Astrocyte of the spinal cord (primary cell): ENCODE measurements around the gene RFPL2.
"Not testable (repeated sequence)": the region's sequence is repeated elsewhere in the genome, so short reads cannot be mapped to it uniquely, and the experiment has no call there.

Experiments
- DNase-seq: peaks from one replicate; pipeline ENCODE4 v3.0.0; 2011; ENCODE audit warnings: low read depth, low spot score
- H3K4me3 ChIP-seq: 2 replicates; pipeline ENCODE4 v1.5.1; 2011; ENCODE audit warnings: low read depth, mild to moderate bottlenecking, low read length, moderate library complexity
- CTCF ChIP-seq: IDR thresholded peaks from 2 replicates; pipeline ENCODE4 v1.5.1; 2012; ENCODE audit warnings: low read depth, mild to moderate bottlenecking, low read length, inconsistent platforms
- in situ Hi-C: cut with HindIII; loops from 2 replicates; pipeline ENCODE4 v1.10.0; 2017; ENCODE audit warnings: low sequenced_read_pairs

RFPL2 gene

GRCh38 chr22:32202161-32202538, 2.7 kb downstream of the RFPL2 start:
- in situ Hi-C loops, result no loop called here
- TF ChIP-seq CTCF, result no peak
- no peak overlapping the region for H3K4me3 ChIP-seq
- DNase-seq, result no peak

- DNase-seq, result no peak
- in situ Hi-C loops, result no loop called here
- H3K4me3 ChIP-seq, result no peak overlapping the region
- TF ChIP-seq CTCF, result no peak
These were observed 4.1 kb downstream of the RFPL2 start for GRCh38 chr22:32200752-32201151.

- H3K4me3 ChIP-seq, result no peak overlapping the region
- in situ Hi-C loops, result no loop called here
- no peak for DNase-seq
- TF ChIP-seq CTCF, result no peak
These were observed 4.9 kb downstream of the RFPL2 start for GRCh38 chr22:32199961-32200360.

- H3K4me3 ChIP-seq, result no peak overlapping the region
- DNase-seq, result no peak
- in situ Hi-C loops, result no loop called here
- TF ChIP-seq CTCF, result no peak
These were observed 5.5 kb downstream of the RFPL2 start for GRCh38 chr22:32199341-32199740.

DNA sequence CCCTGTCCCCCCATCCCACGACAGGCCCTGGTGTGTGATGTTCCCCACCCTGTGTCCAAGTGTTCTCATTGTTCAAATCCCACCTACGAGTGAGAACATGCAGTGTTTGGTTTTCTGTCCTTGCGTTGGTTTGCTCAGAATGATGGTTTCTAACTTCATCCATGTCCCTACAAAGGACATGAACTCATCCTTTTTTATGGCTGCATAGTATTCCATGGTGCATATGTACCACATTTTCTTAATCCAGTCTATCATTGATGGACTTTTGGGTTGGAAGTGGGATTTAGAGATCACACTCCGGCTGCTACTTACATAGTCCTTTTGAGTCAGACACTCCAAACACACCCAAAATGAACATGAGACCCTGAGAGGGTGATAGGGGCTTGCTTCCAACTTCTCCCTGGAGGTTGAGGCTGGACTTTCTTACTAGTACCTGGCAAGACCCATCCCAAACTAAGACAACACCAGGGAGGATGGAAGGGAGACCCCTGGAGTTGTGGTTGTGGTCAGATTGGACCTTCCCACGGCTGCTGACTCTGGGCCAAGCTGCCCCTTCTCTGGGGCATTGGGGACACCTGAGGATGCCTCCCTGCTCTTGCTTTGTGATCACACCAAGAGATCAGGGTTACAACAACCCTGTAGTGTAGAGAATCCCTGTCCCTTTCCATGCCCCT, 7.2 kb downstream of the RFPL2 start:
- in situ Hi-C loops, DNase-seq, H3K4me3 ChIP-seq: not testable (repeated sequence)

GRCh38 chr22:32195900-32196299, 9.0 kb downstream of the RFPL2 start:
- DNase-seq, H3K4me3 ChIP-seq, in situ Hi-C loops: not testable (repeated sequence)

GRCh38 chr22:32193346-32193745, 11.5 kb downstream of the RFPL2 start:
- H3K4me3 ChIP-seq, in situ Hi-C loops, DNase-seq: not testable (repeated sequence)

GRCh38 chr22:32191021-32191420, 13.9 kb downstream of the RFPL2 start:
- DNase-seq, H3K4me3 ChIP-seq, in situ Hi-C loops: not testable (repeated sequence)

GRCh38 chr22:32185821-32186220, 19.1 kb downstream of the RFPL2 start:
- in situ Hi-C loops, result no loop called here
- TF ChIP-seq CTCF, result no peak
- DNase-seq, result no peak
- H3K4me3 ChIP-seq, result no peak overlapping the region
